Hepatocyte (in vitro differentiated cells): ENCODE results near the gene SARS2.

Source experiments
- EZH2 ChIP-seq: fragments of 200-600 bp; sonication (generic); IDR thresholded peaks from 2 replicates; pipeline ENCODE4 v1.6.1; 2016; ENCODE audit warnings: antibody characterized with exemption, mild to moderate bottlenecking, borderline replicate concordance
- TF ChIP-seq, protein P1 (sequence below): fragments of 200-600 bp; sonication (generic); IDR thresholded peaks from 2 replicates; pipeline ENCODE4 v1.5.1; 2016; ENCODE audit warnings: antibody characterized with exemption, mild to moderate bottlenecking; ENCODE audit not compliant: poor library complexity

DNA sequence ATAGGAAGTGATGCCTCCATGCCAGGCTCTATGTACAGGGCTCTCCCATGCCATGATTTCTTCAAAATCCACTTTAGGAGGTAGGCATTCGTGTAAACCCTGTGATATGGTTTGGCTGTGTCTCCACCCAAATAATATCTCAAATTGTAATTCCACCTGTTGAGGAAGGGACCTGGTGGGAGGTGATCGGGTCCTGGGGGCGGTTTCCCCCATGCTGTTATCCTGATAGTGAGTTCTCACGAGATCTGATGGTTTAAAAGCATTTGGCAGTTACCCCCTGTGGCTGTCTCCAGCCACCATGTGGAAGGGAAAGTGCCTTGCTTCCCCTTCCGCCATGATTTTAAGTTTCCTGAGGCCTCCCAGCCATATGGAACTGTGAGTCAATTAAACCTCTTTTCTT is 8.1 kb downstream of the SARS2 start:
- TF ChIP-seq, protein P1, sequence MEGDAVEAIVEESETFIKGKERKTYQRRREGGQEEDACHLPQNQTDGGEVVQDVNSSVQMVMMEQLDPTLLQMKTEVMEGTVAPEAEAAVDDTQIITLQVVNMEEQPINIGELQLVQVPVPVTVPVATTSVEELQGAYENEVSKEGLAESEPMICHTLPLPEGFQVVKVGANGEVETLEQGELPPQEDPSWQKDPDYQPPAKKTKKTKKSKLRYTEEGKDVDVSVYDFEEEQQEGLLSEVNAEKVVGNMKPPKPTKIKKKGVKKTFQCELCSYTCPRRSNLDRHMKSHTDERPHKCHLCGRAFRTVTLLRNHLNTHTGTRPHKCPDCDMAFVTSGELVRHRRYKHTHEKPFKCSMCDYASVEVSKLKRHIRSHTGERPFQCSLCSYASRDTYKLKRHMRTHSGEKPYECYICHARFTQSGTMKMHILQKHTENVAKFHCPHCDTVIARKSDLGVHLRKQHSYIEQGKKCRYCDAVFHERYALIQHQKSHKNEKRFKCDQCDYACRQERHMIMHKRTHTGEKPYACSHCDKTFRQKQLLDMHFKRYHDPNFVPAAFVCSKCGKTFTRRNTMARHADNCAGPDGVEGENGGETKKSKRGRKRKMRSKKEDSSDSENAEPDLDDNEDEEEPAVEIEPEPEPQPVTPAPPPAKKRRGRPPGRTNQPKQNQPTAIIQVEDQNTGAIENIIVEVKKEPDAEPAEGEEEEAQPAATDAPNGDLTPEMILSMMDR, result no peak
- no peak for TF ChIP-seq EZH2
